HCT116 (cell line): ENCODE data around the gene SSR2. TPM values are rescaled to one million over a fixed set of nuclear protein-coding genes. Genes with fewer than 3 reads are reported as not detected.

ENCODE experiments used
- ATAC-seq: fragments of 200-7000 bp; cut with Tn5 transposase; 2 replicates; pipeline ENCODE4 v1.9.1; 2020; ENCODE audit warnings: mild to moderate bottlenecking, moderate library complexity
- BruUV-seq: library from RNA; stranded (reverse); fragments of 400-500 nt; replicated peaks from 2 replicates; lab custom pipeline; 2021; lab: Mats Ljungman, UMichigan
- CTCF ChIA-PET: fragments of 300-600 bp; sonication (Branson Sonifier 250); formaldehyde crosslinking; loops from one replicate; lab custom pipeline; 2021; ENCODE audit warnings: antibody characterized with exemption; lab: Charles Lee
- POLR2A ChIA-PET: fragments of 300-600, 350-600 bp; sonication (Branson Sonifier 250); formaldehyde crosslinking; loops from one replicate; lab custom pipeline; 2021; ENCODE audit warnings: antibody characterized with exemption; lab: Charles Lee
- RAD21 ChIA-PET, 2 experiments: fragments of 300-600 bp; sonication (Branson Sonifier 250); formaldehyde crosslinking; loops; one replicate each; lab custom pipeline; 2023; ENCODE audit warnings: low total read pairs in 2 of 2; ENCODE audit not compliant: uncharacterized antibody in 2 of 2, unreplicated experiment in 2 of 2, low non-redundant PET in 1 of 2; lab: Charles Lee
- DNase-seq: peaks from one replicate; pipeline ENCODE4 v3.0.0-alpha.2; 2010; ENCODE audit warnings: low read depth, low spot score
- H2AFZ ChIP-seq: fragments of 200-600 bp; shearing (Covaris generic), sonication (generic); 2 replicates; pipeline ENCODE4 v1.6.1; 2017; ENCODE audit warnings: low read depth, mixed run types, mixed read lengths, antibody characterized with exemption, low read length; ENCODE audit not compliant: poor library complexity, severe bottlenecking
- H3K27ac ChIP-seq: 2 replicates; pipeline ENCODE4 v1.5.1; 2012; ENCODE audit warnings: low read depth, low read length
- H3K27me3 ChIP-seq: fragments of 200-600 bp; sonication (generic); 2 replicates; pipeline ENCODE4 v1.6.1; 2016; ENCODE audit warnings: mixed run types, low read length, mixed read lengths; ENCODE audit not compliant: insufficient read depth
- H3K36me3 ChIP-seq, 2 experiments: fragments of 200-500 bp in 1 of 2; fragments of 200-600 bp in 1 of 2; sonication (Bioruptor generic) in 1 of 2; sonication (generic) in 1 of 2; 2 replicates each; pipeline versions ENCODE4 v1.5.1 to v1.6.1; 2014 to 2016; ENCODE audit warnings: low read length in 2 of 2, inconsistent platforms in 1 of 2, mixed read lengths in 1 of 2, mixed run types in 1 of 2; ENCODE audit not compliant: insufficient read depth in 2 of 2, control insufficient read depth in 1 of 2
- H3K4me1 ChIP-seq, 2 experiments: fragments of 200-600 bp in 1 of 2; sonication (generic) in 1 of 2; 2 replicates each; pipeline versions ENCODE4 v1.5.1 to v1.6.1; 2012 to 2017; ENCODE audit warnings: low read length in 2 of 2, inconsistent platforms in 1 of 2, mild to moderate bottlenecking in 1 of 2, mixed read lengths in 1 of 2, mixed run types in 1 of 2, moderate library complexity in 1 of 2; ENCODE audit not compliant: insufficient read depth in 2 of 2, control insufficient read depth in 1 of 2
- H3K4me2 ChIP-seq: fragments of 200-600 bp; sonication (generic); 2 replicates; pipeline ENCODE4 v1.6.1; 2017; ENCODE audit warnings: mixed run types, low read length, mixed read lengths
- H3K4me3 ChIP-seq, 2 experiments: fragments of 200-600 bp in 1 of 2; sonication (generic) in 1 of 2; replicated peaks in 1 of 2; 2 replicates each; pipeline ENCODE4 v1.5.1; 2011 to 2016; ENCODE audit warnings: low read length in 2 of 2, control low read depth in 1 of 2, low read depth in 1 of 2, mild to moderate bottlenecking in 1 of 2, mixed read lengths in 1 of 2, mixed run types in 1 of 2
- H3K79me2 ChIP-seq: fragments of 200-600 bp; sonication (generic); 2 replicates; pipeline ENCODE4 v1.6.1; 2017; ENCODE audit warnings: mild to moderate bottlenecking, mixed run types, low read length, moderate library complexity, mixed read lengths; ENCODE audit not compliant: insufficient read depth
- H3K9ac ChIP-seq: fragments of 200-600 bp; sonication (generic); 2 replicates; pipeline ENCODE4 v1.6.1; 2016; ENCODE audit warnings: low read length, mixed read lengths
- H3K9me2 ChIP-seq: fragments of 200-600 bp; sonication (generic), shearing (Covaris generic); 2 replicates; pipeline ENCODE4 v1.6.1; 2017; ENCODE audit warnings: mixed run types, mild to moderate bottlenecking, moderate library complexity; ENCODE audit not compliant: insufficient read depth
- H3K9me3 ChIP-seq, 2 experiments: fragments of 200-500 bp in 1 of 2; fragments of 200-600 bp in 1 of 2; sonication (Bioruptor generic) in 1 of 2; sonication (generic) in 1 of 2; 2 replicates each; pipeline ENCODE4 v1.6.1; 2014 to 2017; ENCODE audit warnings: low read length in 2 of 2, mixed read lengths in 2 of 2, inconsistent platforms in 1 of 2, low read depth in 1 of 2, mild to moderate bottlenecking in 1 of 2, mixed run types in 1 of 2, moderate library complexity in 1 of 2; ENCODE audit not compliant: control insufficient read depth in 1 of 2, insufficient read depth in 1 of 2
- H4K20me1 ChIP-seq: fragments of 200-600 bp; sonication (generic), shearing (Covaris generic); 2 replicates; pipeline ENCODE4 v1.6.1; 2017; ENCODE audit warnings: mixed run types, mild to moderate bottlenecking, moderate library complexity; ENCODE audit not compliant: insufficient read depth
- CEBPB ChIP-seq: IDR thresholded peaks from 2 replicates; pipeline ENCODE4 v1.6.1; 2012; ENCODE audit warnings: low read depth
- EGR1 ChIP-seq: IDR thresholded peaks from 2 replicates; pipeline ENCODE4 v1.6.1; 2012; ENCODE audit warnings: low read depth
- ELF1 ChIP-seq: IDR thresholded peaks from 2 replicates; pipeline ENCODE4 v1.6.1; 2012; ENCODE audit warnings: low read depth, borderline replicate concordance
- EZH2 ChIP-seq: fragments of 200-600 bp; sonication (generic); IDR thresholded peaks from 2 replicates; pipeline ENCODE4 v1.6.1; 2017; ENCODE audit warnings: antibody characterized with exemption, mixed run types
- EZH2phosphoT487 ChIP-seq: fragments of 200-600 bp; IDR thresholded peaks from 2 replicates; pipeline ENCODE4 v1.6.1; 2018; ENCODE audit warnings: antibody characterized with exemption, borderline replicate concordance
- POLR2AphosphoS5 ChIP-seq: IDR thresholded peaks from 2 replicates; pipeline ENCODE4 v1.6.1; 2011; ENCODE audit warnings: mild to moderate bottlenecking, low read depth, low read length, moderate library complexity
- RAD21 ChIP-seq: IDR thresholded peaks from 2 replicates; pipeline ENCODE4 v1.6.1; 2012; ENCODE audit warnings: low read depth, mild to moderate bottlenecking
- SP1 ChIP-seq: IDR thresholded peaks from 2 replicates; pipeline ENCODE4 v1.6.1; 2012; ENCODE audit warnings: low read depth
- TCF7L2 ChIP-seq: IDR thresholded peaks from 2 replicates; pipeline ENCODE4 v1.7.0; 2011; ENCODE audit warnings: borderline replicate concordance, inconsistent platforms; ENCODE audit not compliant: insufficient read depth, insufficient read length; ENCODE audit errors: extremely low read depth
- YY1 ChIP-seq: IDR thresholded peaks from 2 replicates; pipeline ENCODE4 v1.6.1; 2011; ENCODE audit warnings: low read length, low read depth, moderate library complexity, mild to moderate bottlenecking; ENCODE audit not compliant: insufficient replicate concordance; ENCODE audit errors: extremely low read depth
- ZFX ChIP-seq: fragments of 450-650 bp; IDR thresholded peaks from 2 replicates; pipeline ENCODE4 v1.6.1; 2017
- ZNF274 ChIP-seq: fragments of 200-500 bp; sonication (Bioruptor generic); IDR thresholded peaks from 2 replicates; pipeline ENCODE4 v1.6.1; 2014; ENCODE audit warnings: mild to moderate bottlenecking, low read depth, low read length, inconsistent platforms
- intact Hi-C: fragments of 100-400 bp; cut with micrococcal nuclease; formaldehyde crosslinking; loops from 2 replicates; pipeline ENCODE4 v1.10.0; 2022
- total RNA-seq: library from RNA; stranded (reverse); gene quantifications from one replicate; pipeline ENCODE4 v1.2.1, GENCODE V29; 2021; ENCODE audit not compliant: unreplicated experiment
- TF ChIP-seq, protein P1 (sequence below), 3 experiments: fragments of 200-600 bp in 1 of 3; sonication (generic) in 1 of 3; IDR thresholded peaks in 2 of 3; conservative IDR thresholded peaks in 1 of 3; 2 replicates each; pipeline ENCODE4 v1.5.1; 2012 to 2017; ENCODE audit warnings: low read depth in 2 of 3, low read length in 2 of 3, antibody characterized with exemption in 1 of 3, borderline replicate concordance in 1 of 3, control low read depth in 1 of 3, mild to moderate bottlenecking in 1 of 3, mixed read lengths in 1 of 3, mixed run types in 1 of 3, moderate library complexity in 1 of 3; ENCODE audit not compliant: insufficient read depth in 1 of 3
- TF ChIP-seq, protein P2 (sequence below): IDR thresholded peaks from 2 replicates; pipeline ENCODE4 v1.6.1; 2012

Gene SSR2
- total RNA-seq, 1 experiment from 2014 or later, result 153 TPM

DNA sequence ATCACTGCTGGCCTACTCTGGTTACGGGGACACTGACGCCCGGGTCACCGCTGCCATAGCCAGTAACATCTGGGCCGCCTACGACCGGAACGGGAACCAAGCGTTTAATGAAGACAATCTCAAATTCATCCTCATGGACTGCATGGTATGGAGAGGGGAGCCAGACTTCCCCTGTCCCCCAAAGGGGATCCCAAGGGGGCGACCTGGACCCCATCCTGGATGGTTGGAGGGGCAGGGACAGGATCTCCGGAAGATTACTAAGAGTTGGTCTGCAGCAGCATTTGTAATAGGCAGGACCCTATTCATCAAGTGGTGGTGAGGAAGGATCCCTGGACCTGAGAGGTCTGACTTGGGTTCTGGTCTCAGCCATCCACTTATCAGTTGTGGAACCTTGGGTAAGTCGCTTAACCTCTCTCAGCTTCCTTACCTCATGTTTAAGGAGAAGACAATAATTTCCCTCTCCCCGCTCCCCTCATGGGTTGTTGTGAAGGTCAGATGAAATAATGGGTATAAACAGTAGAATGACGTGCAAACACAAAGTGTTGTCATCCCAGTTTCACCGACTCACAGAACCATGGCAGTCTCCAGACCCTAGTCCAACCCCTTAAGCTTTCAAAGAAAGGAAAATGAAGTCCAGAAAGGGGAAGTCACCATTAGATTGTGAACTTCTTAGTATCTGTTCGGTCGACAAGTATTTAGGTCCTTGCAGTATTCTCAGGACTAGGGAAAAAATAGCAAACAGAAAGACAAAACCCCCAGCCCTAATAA is 34.7 kb upstream of the SSR2 start:
- Histone ChIP-seq H3K4me3 (peak overlapping the region; percentile 89 to 95), H3K9ac (peak overlapping the region; percentile 94), H3K4me2 (peak overlapping the region; percentile 100), H3K27ac (peak overlapping the region; percentile 92), H3K27me3 (no peaks in the 10 kb centered on the region), H2AFZ (no peak overlapping the region), H3K9me3 (no peaks in the 10 kb centered on the region), H3K79me2 (peaks cover 33% of the 10 kb centered on the region), H4K20me1 (no peaks in the 10 kb centered on the region), H3K36me3 (no peaks in the 10 kb centered on the region; a peak in 1 of 4 replicates), H3K4me1 (peaks cover 6 to 24% of the 10 kb centered on the region in 2 experiments; a peak in 3 of 4 replicates), H3K9me2 (no peaks in the 10 kb centered on the region)
- CTCF ChIA-PET, result no interaction called here
- ATAC-seq (no peak), DNase-seq (no peak)
- TF ChIP-seq POLR2AphosphoS5, result no peak
- TF ChIP-seq ZFX, result no peak
- no peak for TF ChIP-seq EZH2
- no peak for TF ChIP-seq CEBPB
- RAD21 ChIA-PET, result no interaction called here
- TSS peak; percentile 69 for BruUV-seq
- intact Hi-C loops, result loop anchor here (2.0 kb wide), 1 partner anchor 35 kb away; the partner anchor contains the start of gene SSR2
- POLR2A ChIA-PET, result no interaction called here

DNA sequence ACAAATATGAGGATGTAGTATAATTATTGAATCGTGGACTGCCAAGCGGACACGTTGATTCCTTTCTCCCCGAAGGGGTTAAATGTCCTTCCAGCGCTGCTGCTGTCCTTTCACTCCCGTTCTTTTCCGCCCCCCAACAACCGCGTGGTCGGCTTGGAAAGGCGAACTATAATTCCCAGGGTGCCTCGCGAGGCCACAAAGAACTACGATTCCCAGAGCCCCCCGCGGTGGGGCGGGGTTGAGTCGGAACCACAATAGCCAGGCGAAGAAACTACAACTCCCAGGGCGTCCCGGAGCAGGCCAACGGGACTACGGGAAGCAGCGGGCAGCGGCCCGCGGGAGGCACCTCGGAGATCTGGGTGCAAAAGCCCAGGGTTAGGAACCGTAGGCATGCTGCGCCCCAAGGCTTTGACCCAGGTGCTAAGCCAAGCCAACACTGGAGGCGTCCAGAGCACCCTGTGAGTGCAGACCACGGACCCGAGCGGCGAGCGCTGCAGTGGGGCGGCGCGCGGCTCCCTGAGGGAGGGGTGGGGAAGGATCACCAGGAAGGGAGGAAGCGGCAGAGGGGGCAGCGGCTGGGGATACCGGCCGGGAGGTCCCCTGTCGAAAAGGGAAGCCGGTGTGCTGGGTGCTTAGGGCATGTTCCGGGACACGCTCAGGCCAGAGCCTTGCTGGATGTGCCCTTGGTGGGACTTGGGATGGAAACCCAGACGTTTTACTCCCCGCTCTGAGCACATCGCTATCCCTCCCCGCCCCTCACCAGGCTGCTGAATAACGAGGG is 33.9 kb upstream of the SSR2 start, which contains the start of gene LAMTOR2:
TSS of gene LAMTOR2 (plus strand) at position 283 of the 781 bp plus-strand sequence. CDS start at position 391, 108 bp downstream.
- H3K79me2 ChIP-seq, result peaks cover 33% of the 10 kb centered on the region
- POLR2A ChIA-PET, result interaction anchor here (0.7 kb wide), 1 partner anchor 12 kb away, joined by 4 read pairs; no protein-coding TSS in a partner anchor
- CTCF ChIA-PET, result interaction anchor here (2.6 kb wide), 1 partner anchor 12 kb away, joined by 8 read pairs; no protein-coding TSS in a partner anchor
- H3K27ac ChIP-seq, result peak within 1 kb of the TSS; percentile 92
- no TSS peak for BruUV-seq
- peak within 1 kb of the TSS; percentile 94 for H3K9ac ChIP-seq
- peak; percentile 94 for DNase-seq
- intact Hi-C loops, result loop anchor here (2.0 to 5.0 kb wide), 2 partner anchors 34 to 112 kb away; partner anchors contain the start of genes RXFP4 and SSR2
- peak within 1 kb of the TSS; percentile 89 to 95 for H3K4me3 ChIP-seq
- peaks cover 6 to 24% of the 10 kb centered on the region in 2 experiments; a peak in 3 of 4 replicates for H3K4me1 ChIP-seq
- no peaks in the 10 kb centered on the region for H3K9me2 ChIP-seq
- H3K36me3 ChIP-seq, result peaks cover 0 to 4% of the 10 kb centered on the region in 2 experiments; a peak in 2 of 4 replicates
- peak; percentile 78 for ATAC-seq
- no peaks in the 10 kb centered on the region for H3K9me3 ChIP-seq
- no peaks in the 10 kb centered on the region for H4K20me1 ChIP-seq
- RAD21 ChIA-PET, result no interaction called here
- H3K27me3 ChIP-seq, result no peaks in the 10 kb centered on the region
- no peak within 1 kb of the TSS for H2AFZ ChIP-seq
- peak within 1 kb of the TSS; percentile 100 for H3K4me2 ChIP-seq
- TF ChIP-seq TCF7L2 (peak; percentile 92), POLR2AphosphoS5 (peak; percentile 80), SP1 (no peak), EZH2phosphoT487 (no peak), ELF1 (no peak), YY1 (peak; percentile 78), RAD21 (no peak), ZNF274 (no peak), EGR1 (no peak)
- TF ChIP-seq, protein P1, sequence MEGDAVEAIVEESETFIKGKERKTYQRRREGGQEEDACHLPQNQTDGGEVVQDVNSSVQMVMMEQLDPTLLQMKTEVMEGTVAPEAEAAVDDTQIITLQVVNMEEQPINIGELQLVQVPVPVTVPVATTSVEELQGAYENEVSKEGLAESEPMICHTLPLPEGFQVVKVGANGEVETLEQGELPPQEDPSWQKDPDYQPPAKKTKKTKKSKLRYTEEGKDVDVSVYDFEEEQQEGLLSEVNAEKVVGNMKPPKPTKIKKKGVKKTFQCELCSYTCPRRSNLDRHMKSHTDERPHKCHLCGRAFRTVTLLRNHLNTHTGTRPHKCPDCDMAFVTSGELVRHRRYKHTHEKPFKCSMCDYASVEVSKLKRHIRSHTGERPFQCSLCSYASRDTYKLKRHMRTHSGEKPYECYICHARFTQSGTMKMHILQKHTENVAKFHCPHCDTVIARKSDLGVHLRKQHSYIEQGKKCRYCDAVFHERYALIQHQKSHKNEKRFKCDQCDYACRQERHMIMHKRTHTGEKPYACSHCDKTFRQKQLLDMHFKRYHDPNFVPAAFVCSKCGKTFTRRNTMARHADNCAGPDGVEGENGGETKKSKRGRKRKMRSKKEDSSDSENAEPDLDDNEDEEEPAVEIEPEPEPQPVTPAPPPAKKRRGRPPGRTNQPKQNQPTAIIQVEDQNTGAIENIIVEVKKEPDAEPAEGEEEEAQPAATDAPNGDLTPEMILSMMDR (IDR thresholded peaks at IDR 0.05 in 2 of 3, conservative IDR thresholded peaks at IDR 0.05 in 1 of 3; ENCODE audit: borderline replicate concordance in 1 of 3, insufficient read depth in 1 of 3, low read depth in 2 of 3, low read length in 2 of 3), result no peak
- TF ChIP-seq, protein P2, sequence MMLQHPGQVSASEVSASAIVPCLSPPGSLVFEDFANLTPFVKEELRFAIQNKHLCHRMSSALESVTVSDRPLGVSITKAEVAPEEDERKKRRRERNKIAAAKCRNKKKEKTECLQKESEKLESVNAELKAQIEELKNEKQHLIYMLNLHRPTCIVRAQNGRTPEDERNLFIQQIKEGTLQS, result no peak
